HUES6 (cell line): ENCODE data around the gene GNPTG.
A peak's percentile ranks its signal among the peaks of the same experiment; 100 is the strongest.

Source experiments
- H3K27ac ChIP-seq: 2 replicates; pipeline ENCODE4 v1.7.0; 2013; ENCODE audit warnings: low read depth, mild to moderate bottlenecking, low read length, inconsistent platforms
- H3K27me3 ChIP-seq: 2 replicates; pipeline ENCODE4 v1.6.1; 2013; ENCODE audit warnings: low read length; ENCODE audit not compliant: control insufficient read depth, insufficient read depth
- H3K36me3 ChIP-seq: 2 replicates; pipeline ENCODE4 v1.6.1; 2013; ENCODE audit warnings: low read length; ENCODE audit not compliant: control insufficient read depth, insufficient read depth
- H3K4me1 ChIP-seq: 2 replicates; pipeline ENCODE4 v1.6.1; 2013; ENCODE audit warnings: low read length; ENCODE audit not compliant: control insufficient read depth, insufficient read depth
- H3K4me3 ChIP-seq: 2 replicates; pipeline ENCODE4 v1.5.1; 2013; ENCODE audit warnings: low read depth, low read length
- H3K9ac ChIP-seq: one replicate; pipeline ENCODE4 v1.6.1; 2013; ENCODE audit warnings: mild to moderate bottlenecking, low read length
- H3K9me3 ChIP-seq: 2 replicates; pipeline ENCODE4 v1.6.1; 2013; ENCODE audit warnings: low read depth, low read length; ENCODE audit not compliant: control insufficient read depth, insufficient read depth

GNPTG gene

GRCh38 chr16:1366712-1367299 is 15.1 kb downstream of the GNPTG start:
- Histone ChIP-seq H3K4me1 (no peaks in the 10 kb centered on the region), H3K4me3 (no peak overlapping the region), H3K36me3 (peaks cover 62% of the 10 kb centered on the region), H3K27me3 (no peaks in the 10 kb centered on the region), H3K9me3 (no peaks in the 10 kb centered on the region), H3K27ac (no peak overlapping the region), H3K9ac (no peak overlapping the region)

GRCh38 chr16:1367486-1368174 is 15.9 kb downstream of the GNPTG start:
- Histone ChIP-seq H3K9me3 (no peaks in the 10 kb centered on the region), H3K4me3 (no peak overlapping the region), H3K36me3 (peaks cover 54% of the 10 kb centered on the region), H3K27ac (no peak overlapping the region), H3K4me1 (no peaks in the 10 kb centered on the region), H3K27me3 (no peaks in the 10 kb centered on the region), H3K9ac (no peak overlapping the region)

- H3K36me3 ChIP-seq = peaks cover 37% of the 10 kb centered on the region
- no peak overlapping the region for H3K4me3 ChIP-seq
- H3K27ac ChIP-seq = no peak overlapping the region
- H3K9me3 ChIP-seq = no peaks in the 10 kb centered on the region
- H3K4me1 ChIP-seq = no peaks in the 10 kb centered on the region
- no peaks in the 10 kb centered on the region for H3K27me3 ChIP-seq
- H3K9ac ChIP-seq = no peak overlapping the region
Observed at GRCh38 chr16:1371054-1371978, 19.6 kb downstream of the GNPTG start.

- no peaks in the 10 kb centered on the region for H3K4me1 ChIP-seq
- no peak overlapping the region for H3K4me3 ChIP-seq
- no peak overlapping the region for H3K9ac ChIP-seq
- no peak overlapping the region for H3K27ac ChIP-seq
- H3K27me3 ChIP-seq = no peaks in the 10 kb centered on the region
- peaks cover 28% of the 10 kb centered on the region for H3K36me3 ChIP-seq
- H3K9me3 ChIP-seq = no peaks in the 10 kb centered on the region
Observed at GRCh38 chr16:1372292-1372950, 20.7 kb downstream of the GNPTG start.

GRCh38 chr16:1374418-1375297 is 22.9 kb downstream of the GNPTG start:
- no peak overlapping the region for H3K9ac ChIP-seq
- H3K4me1 ChIP-seq = peaks cover 12% of the 10 kb centered on the region
- H3K27me3 ChIP-seq = no peaks in the 10 kb centered on the region
- no peak overlapping the region for H3K4me3 ChIP-seq
- H3K36me3 ChIP-seq = peaks cover 26% of the 10 kb centered on the region
- H3K27ac ChIP-seq = no peak overlapping the region
- no peaks in the 10 kb centered on the region for H3K9me3 ChIP-seq

- peaks cover 15% of the 10 kb centered on the region for H3K4me1 ChIP-seq
- H3K36me3 ChIP-seq = peaks cover 20% of the 10 kb centered on the region
- no peaks in the 10 kb centered on the region for H3K9me3 ChIP-seq
- H3K4me3 ChIP-seq = no peak overlapping the region
- no peaks in the 10 kb centered on the region for H3K27me3 ChIP-seq
- no peak overlapping the region for H3K9ac ChIP-seq
- no peak overlapping the region for H3K27ac ChIP-seq
Observed at GRCh38 chr16:1375298-1375640, 23.5 kb downstream of the GNPTG start.

GRCh38 chr16:1375741-1376410 is 24.1 kb downstream of the GNPTG start:
- no peak overlapping the region for H3K4me3 ChIP-seq
- H3K9ac ChIP-seq = no peak overlapping the region
- no peaks in the 10 kb centered on the region for H3K9me3 ChIP-seq
- H3K36me3 ChIP-seq = peaks cover 20% of the 10 kb centered on the region
- peaks cover 16% of the 10 kb centered on the region for H3K4me1 ChIP-seq
- no peak overlapping the region for H3K27ac ChIP-seq
- no peaks in the 10 kb centered on the region for H3K27me3 ChIP-seq

GRCh38 chr16:1377406-1378010 is 25.8 kb downstream of the GNPTG start:
- no peaks in the 10 kb centered on the region for H3K27me3 ChIP-seq
- H3K4me1 ChIP-seq = peaks cover 16% of the 10 kb centered on the region
- H3K9me3 ChIP-seq = no peaks in the 10 kb centered on the region
- no peak overlapping the region for H3K9ac ChIP-seq
- H3K36me3 ChIP-seq = peaks cover 16% of the 10 kb centered on the region
- no peak overlapping the region for H3K27ac ChIP-seq
- peak overlapping the region; percentile 86 for H3K4me3 ChIP-seq

GRCh38 chr16:1378087-1378803 is 26.5 kb downstream of the GNPTG start:
- peak overlapping the region; percentile 99; the same call in 1 of the 2 replicates for H3K27ac ChIP-seq
- H3K36me3 ChIP-seq = peaks cover 17% of the 10 kb centered on the region
- no peaks in the 10 kb centered on the region for H3K27me3 ChIP-seq

More at GRCh38 chr16:1378087-1378803, 26.5 kb downstream of the GNPTG start:
- peaks cover 16% of the 10 kb centered on the region for H3K4me1 ChIP-seq
- H3K4me3 ChIP-seq = peak overlapping the region; percentile 86
- peak overlapping the region; percentile 97 for H3K9ac ChIP-seq
- no peaks in the 10 kb centered on the region for H3K9me3 ChIP-seq
